Middle frontal gyrus (tissue), 1 donor: ENCODE results near the gene SIK1.
"Not testable (repeated sequence)": the region's sequence is repeated elsewhere in the genome, so short reads cannot be mapped to it uniquely, and the experiment has no call there.

Experiments used
- DNase-seq: peaks from one replicate; pipeline ENCODE4 v3.0.0-alpha.2; 2015; ENCODE audit warnings: low spot score; ENCODE audit errors: extremely low spot score

Gene SIK1

GRCh38 chr21:43398000-43398399 is 28.9 kb downstream of the SIK1 start:
- not testable (repeated sequence) for DNase-seq

DNA sequence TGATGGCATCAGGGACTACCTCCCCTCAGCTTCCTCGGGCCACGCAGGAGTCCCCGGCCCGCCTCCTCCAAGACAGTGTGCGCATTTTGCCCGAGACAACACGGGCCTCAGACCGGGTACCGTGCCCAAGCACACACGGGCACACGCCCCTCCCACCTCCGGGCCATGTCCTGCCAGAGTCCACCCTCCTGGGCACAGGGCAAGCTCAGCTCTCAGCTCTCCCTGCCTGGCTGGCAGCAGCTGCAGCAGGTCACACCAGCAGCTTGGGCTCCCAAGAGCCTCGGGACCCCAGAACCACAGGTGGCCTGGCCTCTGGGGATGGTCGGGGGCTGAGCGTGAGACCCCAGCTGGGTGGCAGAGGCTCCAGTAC is 29.5 kb downstream of the SIK1 start:
- not testable (repeated sequence) for DNase-seq

DNA sequence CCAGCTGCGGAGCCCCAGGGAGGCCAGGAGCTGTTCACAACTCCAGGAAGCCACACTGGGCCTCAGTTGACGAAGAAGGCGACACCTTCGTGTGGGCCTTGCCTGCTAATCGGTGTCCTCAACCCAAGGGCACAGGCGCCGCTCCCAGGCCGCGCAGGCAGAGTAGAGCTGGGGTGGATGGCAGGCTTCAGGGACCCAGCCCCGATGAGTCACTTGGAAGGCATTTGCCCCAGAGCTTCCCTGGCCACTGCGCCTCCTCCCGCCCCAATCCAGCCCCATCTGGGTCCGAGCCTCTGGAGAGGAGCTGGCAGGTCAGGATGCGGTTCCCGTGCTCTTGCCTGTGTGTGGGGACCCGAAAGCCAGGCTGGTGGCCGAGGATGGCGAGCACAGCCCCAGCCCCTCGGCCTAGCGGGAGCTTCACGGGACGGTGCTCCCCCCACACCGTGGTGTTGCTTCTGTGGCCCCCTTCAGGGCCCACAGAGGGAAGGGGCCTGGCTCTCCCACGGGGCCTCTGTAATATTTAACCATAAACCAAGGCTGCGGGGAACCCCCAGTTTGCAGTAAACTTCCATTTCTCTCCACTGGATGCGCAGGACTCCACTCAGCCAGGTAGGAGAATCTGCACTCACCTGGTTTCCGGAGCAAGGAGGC is 30.0 kb downstream of the SIK1 start:
- DNase-seq, result not testable (repeated sequence)

DNA sequence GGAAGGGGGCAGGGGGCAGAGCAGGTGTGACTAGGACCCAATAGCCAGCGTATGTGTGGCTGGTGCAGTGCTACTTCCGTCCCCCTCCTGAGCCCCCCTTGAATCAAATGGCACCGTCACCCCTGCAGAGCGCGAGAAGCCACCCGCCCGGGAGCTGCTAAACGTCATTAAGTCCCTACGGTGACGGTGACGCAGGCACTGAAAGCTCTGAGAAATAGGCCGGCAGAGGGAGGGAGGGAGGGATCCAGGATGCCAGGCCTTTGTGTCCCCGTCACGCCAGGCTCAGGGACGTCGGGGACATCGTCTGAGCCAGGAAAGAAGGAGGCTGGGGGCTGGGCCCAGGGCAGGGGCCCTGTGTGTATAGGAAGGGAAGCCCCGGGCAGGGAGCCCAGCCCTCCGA is 43.6 kb downstream of the SIK1 start:
- not testable (repeated sequence) for DNase-seq

GRCh38 chr21:43382902-43383301 is 44.0 kb downstream of the SIK1 start:
- DNase-seq, result not testable (repeated sequence)

DNA sequence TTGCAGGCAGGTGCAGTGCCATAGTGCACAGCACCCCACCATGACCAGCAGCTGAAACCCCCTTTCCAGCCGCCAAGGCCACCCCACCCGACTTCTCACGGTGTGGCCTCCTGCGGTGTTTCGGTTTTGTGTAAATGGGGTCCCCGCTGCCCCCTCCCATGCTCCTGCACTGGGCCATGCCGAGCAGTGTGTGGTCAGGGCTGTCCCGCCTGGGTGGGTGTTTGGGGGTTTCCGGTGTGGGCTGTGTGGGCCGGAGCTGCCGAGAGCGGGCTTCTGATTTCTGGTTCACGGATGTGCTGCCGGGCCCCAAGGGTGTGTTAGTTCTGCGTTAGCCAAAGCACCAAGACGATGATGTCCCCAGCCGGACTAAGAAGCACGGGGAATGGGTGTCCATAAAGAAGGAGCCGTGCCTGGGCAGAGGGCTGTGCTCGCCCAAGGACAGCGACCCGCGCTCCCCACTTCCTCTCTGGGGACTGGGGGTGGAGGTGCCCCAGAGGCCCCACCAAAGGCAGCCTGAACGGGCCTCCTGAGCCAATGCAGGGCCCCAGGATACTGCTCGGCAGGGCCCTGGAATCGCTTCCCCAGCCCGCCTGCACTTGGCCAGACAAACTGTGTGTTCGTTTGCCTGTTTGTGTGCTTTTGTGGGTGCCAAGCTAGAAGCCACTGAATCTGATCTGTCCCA is 45.9 kb downstream of the SIK1 start:
- DNase-seq, result not testable (repeated sequence)

DNA sequence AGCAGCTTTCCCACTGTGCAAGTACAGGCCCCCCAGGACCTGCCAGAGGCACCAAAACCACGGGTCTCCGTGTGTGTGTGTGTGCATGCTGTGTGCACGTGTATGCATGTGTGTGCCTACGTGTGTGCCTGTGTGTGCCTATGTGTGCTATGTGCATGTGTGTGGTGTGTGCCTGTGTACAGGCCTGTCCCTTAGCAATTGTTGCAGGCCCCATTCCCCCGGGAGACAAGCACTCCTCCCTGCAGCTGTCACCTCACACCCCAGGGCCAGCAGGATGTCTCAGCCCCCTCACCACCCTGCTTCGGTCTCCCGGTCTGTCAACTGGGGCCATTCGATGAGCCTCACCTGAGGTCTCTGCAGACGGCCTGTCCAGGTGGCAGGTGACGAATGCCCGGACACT is 46.6 kb downstream of the SIK1 start:
- not testable (repeated sequence) for DNase-seq

GRCh38 chr21:43379626-43380122 is 47.3 kb downstream of the SIK1 start:
- DNase-seq, result not testable (repeated sequence)

- no peak for DNase-seq
Observed at GRCh38 chr21:43376478-43376882, 50.5 kb downstream of the SIK1 start.

GRCh38 chr21:43375837-43376477 is 51.0 kb downstream of the SIK1 start:
- DNase-seq, result no peak

- DNase-seq, result no peak
Observed at GRCh38 chr21:43375006-43375836, 51.7 kb downstream of the SIK1 start.

DNA sequence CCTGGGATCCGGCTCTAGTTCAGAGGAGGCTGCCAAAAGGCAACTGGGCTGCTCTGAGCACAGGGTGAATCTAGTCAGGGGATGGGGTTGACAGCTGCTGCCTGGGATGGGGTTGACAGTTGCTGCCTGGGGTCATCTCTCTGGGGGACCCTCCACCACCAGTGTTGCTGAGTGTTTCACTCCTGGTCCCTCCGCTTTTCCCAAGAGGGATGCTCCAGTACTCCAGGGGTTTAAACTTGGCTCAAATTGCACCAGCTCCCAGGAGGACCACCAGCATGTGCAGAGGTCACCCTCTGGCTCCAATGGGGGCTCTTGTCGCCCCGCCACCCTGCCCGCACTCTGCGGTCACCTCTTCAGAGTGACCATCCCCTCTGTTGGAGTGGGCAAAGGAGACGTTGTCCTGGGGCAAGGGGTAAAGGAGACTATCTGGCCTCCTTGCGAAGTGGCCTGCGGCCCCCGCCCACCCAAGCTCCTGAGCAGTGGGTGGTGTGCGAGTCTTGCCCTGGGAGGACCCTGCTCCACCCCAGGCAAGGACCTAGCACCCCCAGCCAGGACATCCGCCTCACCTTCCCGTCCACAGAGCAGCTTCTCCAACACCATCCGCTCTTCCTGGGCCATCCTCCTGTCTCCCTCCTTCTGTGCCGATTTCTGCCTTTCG is 52.6 kb downstream of the SIK1 start:
- no peak for DNase-seq

DNA sequence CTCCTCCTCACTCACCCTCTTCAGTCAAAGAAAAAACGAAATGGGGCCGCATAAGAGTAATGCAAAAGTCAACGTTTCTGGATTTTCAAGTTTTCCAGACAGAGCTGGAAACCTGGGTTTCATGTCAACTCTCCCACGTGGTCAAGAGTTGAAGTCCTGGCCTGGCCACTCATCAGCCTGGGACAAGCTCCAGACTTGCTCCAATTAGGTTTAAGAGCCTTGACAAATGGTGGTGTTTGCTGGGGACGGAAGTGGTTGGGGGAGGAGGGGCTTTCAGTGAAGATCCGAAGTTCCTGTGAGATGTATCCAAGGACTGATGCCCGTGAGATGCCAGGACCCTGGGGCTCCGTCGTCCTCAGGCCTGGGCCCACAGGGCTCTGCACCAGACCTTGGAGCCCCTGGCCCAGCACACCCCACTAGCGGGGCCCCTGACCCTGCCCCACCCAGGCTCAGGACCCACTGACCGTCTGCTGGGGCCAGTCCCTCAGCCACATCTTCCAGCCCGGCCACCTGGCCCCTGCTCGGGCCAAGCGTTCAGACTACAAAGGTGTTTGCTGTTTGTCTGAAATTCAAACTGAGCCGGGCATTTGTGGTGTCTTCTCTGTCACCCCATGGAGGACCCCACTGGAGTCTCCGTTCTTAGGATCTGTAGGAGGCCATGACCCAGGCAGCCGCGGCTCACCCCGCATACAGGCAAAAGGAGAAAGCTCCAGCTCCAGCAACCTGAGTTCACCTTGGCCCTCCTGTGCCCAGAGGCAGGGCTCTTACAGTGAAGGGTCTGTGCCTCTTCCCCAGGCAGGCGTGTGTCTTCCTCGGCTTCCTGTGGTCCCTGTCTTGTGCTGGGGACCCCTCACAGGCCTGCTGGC is 53.3 kb downstream of the SIK1 start:
- no peak for DNase-seq

GRCh38 chr21:43372663-43373361 is 54.1 kb downstream of the SIK1 start:
- DNase-seq, result no peak

- no peak for DNase-seq
Observed at GRCh38 chr21:43371786-43372185, 55.1 kb downstream of the SIK1 start.

DNA sequence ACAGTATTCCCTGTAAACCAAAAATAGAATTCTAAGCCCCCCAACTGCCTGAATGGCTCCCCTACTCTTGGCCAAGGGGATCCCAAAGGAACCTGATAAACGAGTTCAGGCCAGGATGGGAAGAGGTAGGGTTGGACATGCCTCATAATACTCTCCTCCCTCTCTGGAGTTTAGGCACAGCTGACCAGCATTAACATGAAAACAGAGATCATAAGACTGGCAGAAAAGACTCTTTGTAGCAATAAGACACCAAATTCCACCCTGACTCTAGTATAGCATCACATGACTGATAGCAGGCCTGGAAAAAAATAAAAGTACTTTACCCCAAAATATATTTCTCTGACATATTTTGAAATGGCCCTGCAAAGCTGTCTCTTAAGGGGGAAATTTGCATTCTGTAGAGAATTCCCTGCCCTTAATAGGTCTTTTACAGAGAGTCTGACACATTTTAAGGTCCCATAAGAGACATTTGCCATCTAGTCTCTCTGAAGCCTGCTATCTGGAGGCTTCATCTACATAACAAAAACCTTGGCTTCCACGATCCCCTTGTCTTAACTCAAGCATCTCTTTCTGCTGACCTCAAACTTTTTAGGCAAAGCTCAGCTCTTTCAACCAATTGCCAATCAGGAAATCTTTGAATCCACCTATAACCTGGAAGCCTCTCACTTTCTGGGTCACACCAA is 55.9 kb downstream of the SIK1 start:
- DNase-seq, result no peak

DNA sequence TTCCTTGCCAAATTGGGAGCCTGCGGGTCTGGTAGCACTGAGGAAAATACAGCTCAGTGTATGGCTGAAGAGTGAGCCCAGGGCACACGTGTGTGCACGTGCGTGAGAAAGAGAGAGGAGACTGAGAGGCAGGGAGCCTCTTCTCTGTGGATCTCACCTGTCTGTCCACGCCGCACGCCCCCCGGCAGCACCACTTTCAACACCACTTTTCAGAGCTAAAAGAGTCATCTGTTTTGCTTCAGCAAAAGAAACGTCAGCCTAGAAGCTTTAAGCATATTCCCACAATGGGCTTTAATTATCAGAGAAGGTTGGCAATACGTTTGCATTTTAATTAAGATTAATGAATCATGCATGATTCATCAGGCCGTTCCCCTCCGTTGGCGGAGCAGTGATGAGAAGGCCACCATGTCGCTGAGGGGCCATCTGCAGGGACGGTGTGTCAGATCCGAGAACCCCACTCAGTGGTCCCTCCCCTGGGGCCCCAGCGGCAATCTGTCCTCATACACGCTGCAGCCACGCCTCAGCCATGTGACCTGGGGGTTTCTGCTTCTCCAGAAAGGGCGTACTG is 56.8 kb downstream of the SIK1 start:
- no peak for DNase-seq

DNA sequence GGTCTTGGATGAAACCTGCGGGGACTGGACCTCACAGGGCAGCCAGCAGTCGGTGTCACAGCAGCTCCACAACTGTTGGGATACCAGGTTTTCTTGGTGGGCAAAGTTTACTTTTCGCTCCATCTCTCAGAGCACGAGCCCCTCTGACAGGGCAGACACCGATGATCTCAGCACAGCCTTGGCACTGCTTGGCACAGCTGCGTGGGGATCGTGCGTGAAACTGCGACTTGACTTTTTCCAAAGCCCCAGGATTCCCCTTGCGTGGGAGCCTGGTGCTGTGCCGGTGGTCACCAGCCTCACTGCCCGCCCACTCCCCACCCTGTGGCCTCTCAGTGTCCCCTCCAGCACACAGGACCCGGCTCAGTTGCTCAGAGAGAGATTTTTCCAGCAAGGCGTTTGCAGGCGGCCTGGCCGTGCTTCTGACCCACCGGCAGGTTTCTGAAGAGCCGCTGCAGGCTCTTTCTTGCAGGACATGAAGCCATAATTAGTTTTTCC is 57.3 kb downstream of the SIK1 start:
- DNase-seq, result no peak
